Neural progenitor cell (in vitro differentiated cells): ENCODE measurements around the gene MIB1.

ENCODE experiments used
- EZH2 ChIP-seq: fragments of 200-600 bp; sonication (generic); IDR thresholded peaks from 2 replicates; pipeline ENCODE4 v1.6.1; 2017; ENCODE audit warnings: antibody characterized with exemption, mild to moderate bottlenecking, moderate library complexity
- EZH2phosphoT487 ChIP-seq: fragments of 200-600 bp; sonication (generic); IDR thresholded peaks from 2 replicates; pipeline ENCODE4 v1.6.1; 2017; ENCODE audit warnings: antibody characterized with exemption
- TF ChIP-seq, protein P1 (sequence below): fragments of 200-600 bp; sonication (generic); IDR thresholded peaks from 2 replicates; pipeline ENCODE4 v1.5.1; 2017; ENCODE audit warnings: antibody characterized with exemption, mild to moderate bottlenecking

DNA sequence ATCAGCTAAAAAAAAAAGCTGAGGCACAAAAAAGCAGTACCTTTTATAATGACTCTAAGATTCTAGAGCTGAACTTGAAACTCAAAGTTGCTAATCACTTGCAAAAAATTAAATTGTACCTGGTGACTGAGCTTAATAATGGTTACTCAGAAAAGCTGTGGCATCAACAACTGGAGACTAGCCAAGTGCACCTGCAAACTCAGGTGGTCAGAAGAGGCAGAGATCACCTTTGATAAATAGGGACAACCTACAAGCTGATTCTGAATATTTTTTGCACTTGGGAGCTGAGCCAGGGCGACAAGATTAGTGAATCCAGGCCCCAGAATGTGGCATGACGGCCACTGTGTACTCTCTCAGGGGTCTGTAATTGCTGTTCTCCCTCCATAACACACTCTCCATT is 39.0 kb upstream of the MIB1 start:
- TF ChIP-seq, protein P1, sequence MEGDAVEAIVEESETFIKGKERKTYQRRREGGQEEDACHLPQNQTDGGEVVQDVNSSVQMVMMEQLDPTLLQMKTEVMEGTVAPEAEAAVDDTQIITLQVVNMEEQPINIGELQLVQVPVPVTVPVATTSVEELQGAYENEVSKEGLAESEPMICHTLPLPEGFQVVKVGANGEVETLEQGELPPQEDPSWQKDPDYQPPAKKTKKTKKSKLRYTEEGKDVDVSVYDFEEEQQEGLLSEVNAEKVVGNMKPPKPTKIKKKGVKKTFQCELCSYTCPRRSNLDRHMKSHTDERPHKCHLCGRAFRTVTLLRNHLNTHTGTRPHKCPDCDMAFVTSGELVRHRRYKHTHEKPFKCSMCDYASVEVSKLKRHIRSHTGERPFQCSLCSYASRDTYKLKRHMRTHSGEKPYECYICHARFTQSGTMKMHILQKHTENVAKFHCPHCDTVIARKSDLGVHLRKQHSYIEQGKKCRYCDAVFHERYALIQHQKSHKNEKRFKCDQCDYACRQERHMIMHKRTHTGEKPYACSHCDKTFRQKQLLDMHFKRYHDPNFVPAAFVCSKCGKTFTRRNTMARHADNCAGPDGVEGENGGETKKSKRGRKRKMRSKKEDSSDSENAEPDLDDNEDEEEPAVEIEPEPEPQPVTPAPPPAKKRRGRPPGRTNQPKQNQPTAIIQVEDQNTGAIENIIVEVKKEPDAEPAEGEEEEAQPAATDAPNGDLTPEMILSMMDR = no peak
- no peak for TF ChIP-seq EZH2
- no peak for TF ChIP-seq EZH2phosphoT487
